ENCODE results near the gene JAK3.
"Not testable (repeated sequence)": the region's sequence is repeated elsewhere in the genome, so short reads cannot be mapped to it uniquely, and the experiment has no call there.

- not testable (repeated sequence) for TF ChIP-seq POLR2AphosphoS5 (IDR thresholded peaks at IDR 0.05; ENCODE audit: insufficient read depth, low read depth, low read length); GATA2 (IDR thresholded peaks at IDR 0.05; ENCODE audit: insufficient read depth, insufficient read length, low read depth, low read length); CTCF (IDR thresholded peaks at IDR 0.05; ENCODE audit: extremely low read depth in 1 of 2, insufficient read depth in 1 of 2, low read depth in 1 of 2, low read length in 2 of 2); MYC (IDR thresholded peaks at IDR 0.05; ENCODE audit: low read depth, low read length); POLR2A (IDR thresholded peaks at IDR 0.05; ENCODE audit: low read depth, low read length); EZH2 (IDR thresholded peaks at IDR 0.05; ENCODE audit: borderline replicate concordance, low read depth, low read length, severe bottlenecking); MAX (IDR thresholded peaks at IDR 0.05; ENCODE audit: insufficient read depth, insufficient read length); FOS (IDR thresholded peaks at IDR 0.05; ENCODE audit: borderline replicate concordance, insufficient read depth, low read length); JUN (IDR thresholded peaks at IDR 0.05; ENCODE audit: borderline replicate concordance, insufficient read depth, insufficient read length, low read depth)
Observed at GRCh38 chr19:17783721-17784120, 64.1 kb downstream of the JAK3 start.

Measured in endothelial cell of umbilical vein (primary cell).